OCI-LY7 (cell line): ENCODE data around the gene FBXO36. TPM values are rescaled to one million over a fixed set of nuclear protein-coding genes. Genes with fewer than 3 reads are reported as not detected.

Source experiments
- BruUV-seq: library from RNA; stranded (reverse); fragments of 400-500 nt; replicated peaks from 2 replicates; lab custom pipeline; 2021; lab: Mats Ljungman, UMichigan
- CTCF ChIA-PET: fragments of 300-600 bp; sonication (Branson Sonifier 250); formaldehyde crosslinking; loops from one replicate; lab custom pipeline; 2022; ENCODE audit warnings: antibody characterized with exemption; ENCODE audit not compliant: unreplicated experiment; lab: Charles Lee
- POLR2A ChIA-PET: fragments of 300-600 bp; sonication (Branson Sonifier 250); formaldehyde crosslinking; loops from one replicate; lab custom pipeline; 2022; ENCODE audit warnings: antibody characterized with exemption; lab: Charles Lee
- DNase-seq: peaks from one replicate; pipeline ENCODE4 v3.0.0-alpha.2; 2015; ENCODE audit warnings: low spot score
- H2AFZ ChIP-seq: fragments of 200-600 bp; sonication (generic), shearing (Covaris generic); 2 replicates; pipeline ENCODE4 v1.6.1; 2014; ENCODE audit warnings: mild to moderate bottlenecking, antibody characterized with exemption, low read length, moderate library complexity
- H3K27ac ChIP-seq: fragments of 200-600 bp; sonication (generic); 2 replicates; pipeline ENCODE4 v1.5.1; 2014; ENCODE audit warnings: mixed run types, low read depth, mild to moderate bottlenecking, moderate library complexity, low read length, inconsistent platforms; ENCODE audit not compliant: poor library complexity, severe bottlenecking
- H3K36me3 ChIP-seq: fragments of 200-600 bp; sonication (generic); 2 replicates; pipeline ENCODE4 v1.6.1; 2014; ENCODE audit warnings: mild to moderate bottlenecking, antibody characterized with exemption, low read length, moderate library complexity, mixed read lengths; ENCODE audit not compliant: insufficient read depth
- H3K4me1 ChIP-seq: fragments of 200-600 bp; sonication (generic); 2 replicates; pipeline ENCODE4 v1.5.1; 2014; ENCODE audit warnings: mild to moderate bottlenecking, low read length; ENCODE audit not compliant: insufficient read depth, poor library complexity, severe bottlenecking
- H3K4me2 ChIP-seq: fragments of 200-600 bp; sonication (generic); 2 replicates; pipeline ENCODE4 v1.6.1; 2014; ENCODE audit warnings: mild to moderate bottlenecking, low read length
- H3K4me3 ChIP-seq: fragments of 200-600 bp; sonication (generic); 2 replicates; pipeline ENCODE4 v1.5.1; 2014; ENCODE audit warnings: mild to moderate bottlenecking, low read depth, low read length; ENCODE audit not compliant: poor library complexity, severe bottlenecking
- H3K79me2 ChIP-seq: fragments of 200-600 bp; sonication (generic); 2 replicates; pipeline ENCODE4 v1.6.1; 2016; ENCODE audit warnings: low read depth, mild to moderate bottlenecking, low read length, moderate library complexity, mixed read lengths; ENCODE audit not compliant: insufficient read depth
- H3K9me2 ChIP-seq: fragments of 200-600 bp; sonication (generic); 2 replicates; pipeline ENCODE4 v1.6.1; 2016; ENCODE audit warnings: mild to moderate bottlenecking, low read length, mixed read lengths; ENCODE audit not compliant: insufficient read depth
- H3K9me3 ChIP-seq: fragments of 200-600 bp; sonication (generic); 2 replicates; pipeline ENCODE4 v1.6.1; 2014; ENCODE audit warnings: mild to moderate bottlenecking, mixed run types, low read length, mixed read lengths
- H4K20me1 ChIP-seq: fragments of 200-600 bp; sonication (generic); 2 replicates; pipeline ENCODE4 v1.6.1; 2014; ENCODE audit warnings: mild to moderate bottlenecking, antibody characterized with exemption, low read length, moderate library complexity, mixed read lengths; ENCODE audit not compliant: insufficient read depth
- CTCF ChIP-seq: fragments of 200-600 bp; sonication (generic); conservative IDR thresholded peaks from 2 replicates; pipeline ENCODE4 v1.5.1; 2014; ENCODE audit warnings: mild to moderate bottlenecking, antibody characterized with exemption, low read length, moderate library complexity, mixed read lengths
- EZH2phosphoT487 ChIP-seq: fragments of 200-600 bp; sonication (generic); IDR thresholded peaks from 2 replicates; pipeline ENCODE4 v1.6.1; 2018; ENCODE audit warnings: low read depth, borderline replicate concordance, mild to moderate bottlenecking, mixed run types, antibody characterized with exemption, low read length, moderate library complexity, mixed read lengths
- intact Hi-C: fragments of 100-400 bp; cut with micrococcal nuclease; formaldehyde crosslinking; loops from one replicate; pipeline ENCODE4 v1.10.0; 2022; ENCODE audit not compliant: unreplicated experiment
- total RNA-seq, 2 experiments: library from RNA; depleted of rRNA in 1 of 2; stranded (reverse); fragments of >200 nt in 1 of 2; shearing (Covaris generic) in 1 of 2; gene quantifications; 2 replicates each; pipeline ENCODE4 v1.2.3, GENCODE V29; 2014 to 2022

FBXO36 gene
- total RNA-seq, 2 experiments from 2014 or later: 2.5 to 2.6 TPM

- H3K36me3 ChIP-seq: peaks cover 60% of the 10 kb centered on the region
- peaks cover 44% of the 10 kb centered on the region; the same call in 1 of the 2 replicates for H3K79me2 ChIP-seq
- ChIA-PET POLR2A (interaction anchor here (0.6 to 1.2 kb wide), 4 partner anchors 9 to 637 kb away, joined by 4 to 8 read pairs (median 5); no protein-coding TSS in a partner anchor), CTCF (no interaction called here)
- no peak overlapping the region for H2AFZ ChIP-seq
- H4K20me1 ChIP-seq: peaks cover 2% of the 10 kb centered on the region; the same call in 1 of the 2 replicates
- H3K4me3 ChIP-seq: no peak overlapping the region
- peaks cover 5% of the 10 kb centered on the region for H3K4me1 ChIP-seq
- no TSS peak for BruUV-seq
- H3K27ac ChIP-seq: no peak overlapping the region
- H3K9me3 ChIP-seq: no peaks in the 10 kb centered on the region
- intact Hi-C loops: no loop called here
- DNase-seq: no peak
- TF ChIP-seq EZH2phosphoT487 (no peak), CTCF (no peak)
- no peak overlapping the region for H3K4me2 ChIP-seq
- no peaks in the 10 kb centered on the region for H3K9me2 ChIP-seq
Observed at GRCh38 chr2:229903037-229903436, 19.3 kb upstream of the FBXO36 start.

- peaks cover 8% of the 10 kb centered on the region for H3K4me1 ChIP-seq
- peaks cover 45% of the 10 kb centered on the region; the same call in 1 of the 2 replicates for H3K79me2 ChIP-seq
- peaks cover 55% of the 10 kb centered on the region for H3K36me3 ChIP-seq
- H4K20me1 ChIP-seq: peaks cover 10% of the 10 kb centered on the region
- BruUV-seq: no TSS peak
- TF ChIP-seq EZH2phosphoT487: no peak
- no peak for TF ChIP-seq CTCF
- intact Hi-C loops: no loop called here
- no peak overlapping the region for H2AFZ ChIP-seq
- no peak overlapping the region for H3K4me2 ChIP-seq
- no peak overlapping the region for H3K4me3 ChIP-seq
- ChIA-PET POLR2A (interaction anchor here (0.6 to 0.9 kb wide), 2 partner anchors 10 to 23 kb away, joined by 3 to 5 read pairs; no protein-coding TSS in a partner anchor), CTCF (no interaction called here)
- H3K27ac ChIP-seq: no peak overlapping the region
- no peaks in the 10 kb centered on the region for H3K9me2 ChIP-seq
- DNase-seq: no peak
- no peaks in the 10 kb centered on the region for H3K9me3 ChIP-seq
Observed at GRCh38 chr2:229905601-229906000, 16.7 kb upstream of the FBXO36 start.

- Histone ChIP-seq H4K20me1 (peaks cover 38% of the 10 kb centered on the region), H3K4me3 (no peak overlapping the region), H3K79me2 (peaks cover 77% of the 10 kb centered on the region; the same call in 1 of the 2 replicates), H3K4me2 (no peak overlapping the region), H3K9me2 (no peaks in the 10 kb centered on the region), H3K36me3 (peaks cover 39% of the 10 kb centered on the region), H3K9me3 (no peaks in the 10 kb centered on the region), H2AFZ (no peak overlapping the region), H3K27ac (no peak overlapping the region), H3K4me1 (peaks cover 21% of the 10 kb centered on the region)
- intact Hi-C loops: no loop called here
- no TSS peak for BruUV-seq
- no peak for DNase-seq
- TF ChIP-seq CTCF (no peak), EZH2phosphoT487 (no peak)
- CTCF ChIA-PET: no interaction called here
- POLR2A ChIA-PET: interaction anchor here (1.2 to 1.3 kb wide), 2 partner anchors 8 to 81 kb away, joined by 3 to 4 read pairs; no protein-coding TSS in a partner anchor
Observed at GRCh38 chr2:229909090-229909489, 13.2 kb upstream of the FBXO36 start.
